Spleen (tissue), 11 donors: ENCODE results near the gene HOXA6. TPM values are rescaled to one million over a fixed set of nuclear protein-coding genes. Genes with fewer than 3 reads are reported as not detected.

Experiments
- DNase-seq: peaks from one replicate; pipeline ENCODE4 v3.0.0-alpha.2; 2020
- H3K27ac ChIP-seq, 8 donors: fragments of 200-600 bp; sonication (generic) in 7 of 8; 1 replicate in 4 of 8; 2 replicates in 4 of 8; pipeline versions ENCODE4 v1.5.0 to v1.8.0; 2016 to 2021; ENCODE audit warnings: inconsistent platforms in 4 of 8, mild to moderate bottlenecking in 4 of 8, moderate library complexity in 1 of 8
- H3K27me3 ChIP-seq, 7 donors: fragments of 200-600 bp; sonication (generic) in 6 of 7; replicated peaks in 1 of 7; 1 replicate in 4 of 7; 2 replicates in 3 of 7; pipeline versions ENCODE4 v1.5.0 to v1.8.0; 2016 to 2021; ENCODE audit warnings: inconsistent platforms in 3 of 7, mild to moderate bottlenecking in 1 of 7
- H3K36me3 ChIP-seq, 6 donors: fragments of 200-600 bp; sonication (generic) in 5 of 6; 1 replicate in 4 of 6; 2 replicates in 2 of 6; pipeline versions ENCODE4 v1.5.0 to v1.8.0; 2016 to 2021; ENCODE audit warnings: inconsistent platforms in 2 of 6
- H3K4me1 ChIP-seq, 6 donors: fragments of 200-600 bp; sonication (generic) in 5 of 6; 1 replicate in 3 of 6; 2 replicates in 3 of 6; pipeline versions ENCODE4 v1.5.0 to v1.8.0; 2016 to 2021; ENCODE audit warnings: inconsistent platforms in 3 of 6
- H3K4me3 ChIP-seq, 8 donors: fragments of 200-600 bp; sonication (generic) in 7 of 8; 1 replicate in 4 of 8; 2 replicates in 4 of 8; pipeline versions ENCODE4 v1.5.0 to v1.8.0; 2016 to 2021; ENCODE audit warnings: inconsistent platforms in 4 of 8, mild to moderate bottlenecking in 4 of 8, moderate library complexity in 2 of 8
- H3K9me3 ChIP-seq, 8 donors: fragments of 200-600 bp; sonication (generic) in 7 of 8; 1 replicate in 4 of 8; 2 replicates in 4 of 8; pipeline versions ENCODE4 v1.5.0 to v1.8.0; 2016 to 2021; ENCODE audit warnings: inconsistent platforms in 4 of 8
- POLR2A ChIP-seq, 3 donors: fragments of 450-650 bp; IDR thresholded peaks; one replicate each; pipeline ENCODE4 v1.5.1; 2017; ENCODE audit warnings: antibody characterized with exemption in 3 of 3, mild to moderate bottlenecking in 1 of 3
- POLR2AphosphoS5 ChIP-seq, 3 donors: sonication (generic); formaldehyde crosslinking; IDR thresholded peaks; one replicate each; pipeline ENCODE4 v1.5.1; 2017; ENCODE audit warnings: antibody characterized with exemption in 3 of 3
- WGBS, 5 donors: extraction: QIAGEN DNeasy Blood & Tissue Kit in 3 of 5; methylation state at CpG; one replicate each; pipeline versions ENCODE4 v1.1.5 to v1.1.7; 2013 to 2018; 5-methylcytosine and 5-hydroxymethylcytosine counted together
- intact Hi-C: fragments of 100-400 bp; cut with DNase I; formaldehyde crosslinking; loops from one replicate; pipeline ENCODE4 v1.15.0; 2023; ENCODE audit warnings: low total_unique reads
- polyA plus RNA-seq, 3 donors: library from polyadenylated mRNA; stranded (reverse); fragments of 200-250 nt; gene quantifications; one replicate each; pipeline ENCODE4 v1.2.1, GENCODE V29; 2013
- total RNA-seq, 7 donors: library from RNA; depleted of rRNA in 3 of 7; stranded (reverse); fragments of >200 nt in 3 of 7; fragmentation: NEBNext Ultra II Directional in 4 of 7; extraction: Animal tissue kit (Norgen Biotek cat#: 25700) in 4 of 7; gene quantifications; one replicate each; pipeline versions ENCODE4 v1.1.0 to v1.2.1, GENCODE V29; 2016 to 2021
- TF ChIP-seq, protein P1 (sequence below), 11 experiments: fragments of 200-600 bp in 7 of 11; fragments of 450-650 bp in 4 of 11; sonication (generic) in 4 of 11; IDR thresholded peaks in 8 of 11; conservative IDR thresholded peaks in 3 of 11; 1 replicate in 7 of 11; 2 replicates in 4 of 11; pipeline versions ENCODE4 v1.4.0 to v1.8.0; 2016 to 2021; ENCODE audit warnings: antibody characterized with exemption in 11 of 11, inconsistent platforms in 4 of 11, mild to moderate bottlenecking in 1 of 11
- donor health status: healthy with polysubstance abuse.
- donor health status: DM: no; HTN: no; CAD: no; lungs with moderate emphysema.
- donor health status: DM: no; HTN: no; CAD: no.
- donor health status: Bipolar disorder and iron deficiency.
- donor health status: healthy.
- donor health status: DM: no; HTN: no; CAD: no.
- donor health status: DM: yes; HTN: yes; CAD: no.

Gene HOXA6
- total and polyA plus RNA-seq, 10 donors, result 0.26 to 2.0 (median 1.2) TPM; not detected in 2

DNA sequence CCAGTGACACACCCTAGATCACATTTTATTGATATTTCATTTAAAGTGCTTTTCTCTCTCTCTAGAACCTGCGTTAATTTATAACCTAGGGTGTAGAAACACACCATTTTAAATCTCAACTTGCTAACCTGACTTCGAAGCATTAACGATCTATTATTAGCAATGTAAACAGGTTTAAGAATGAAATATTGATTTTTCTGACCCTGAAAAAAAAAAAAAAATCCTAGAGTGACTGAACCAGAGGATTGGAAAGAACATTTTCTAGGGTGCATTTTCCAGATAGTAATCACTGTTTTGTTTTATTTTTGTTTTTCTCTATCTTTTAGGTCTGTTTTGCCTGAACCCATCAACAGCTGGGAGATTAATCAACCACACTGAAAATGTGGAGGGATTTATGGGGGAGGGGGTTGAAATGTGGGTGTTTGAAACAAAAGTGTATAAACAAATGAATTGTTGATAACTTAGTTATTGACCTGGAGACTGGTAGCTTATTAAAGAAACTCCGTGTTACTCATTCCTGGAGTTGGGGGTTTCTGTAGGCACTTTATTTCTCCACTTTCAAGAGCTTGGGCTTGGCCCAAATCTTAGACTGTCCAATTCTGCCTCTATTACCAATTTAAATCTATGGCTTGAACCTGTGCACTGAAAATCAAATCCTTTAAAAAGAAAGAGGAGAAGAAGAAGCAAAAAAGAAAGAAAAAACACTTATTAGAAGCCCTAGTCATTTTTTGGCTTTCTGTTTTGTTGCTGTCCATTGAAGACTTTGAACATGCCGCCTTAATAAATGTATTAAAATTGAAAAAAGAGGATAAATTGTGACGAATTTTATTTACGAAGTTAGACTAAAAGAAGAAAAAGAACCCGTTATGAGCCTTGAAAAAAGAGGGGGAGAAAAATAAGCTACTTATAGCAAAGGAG lies 47.9 kb downstream of the HOXA6 start:
- H3K9me3 ChIP-seq, result no peaks in the 10 kb centered on the region
- 80 to 88% (median 83%) methylated on average over 8 of the region's 8 CpGs for WGBS, 5 donors
- intact Hi-C loops, result loop anchor here (10.0 kb wide), 1 partner anchor 245 kb away; no protein-coding TSS in a partner anchor
- H3K27me3 ChIP-seq, result peaks cover 0 to 98% (median 19%) of the 10 kb centered on the region in 7 donors
- TF ChIP-seq POLR2A (IDR thresholded peaks at IDR 0.05) (no peak), POLR2AphosphoS5 (IDR thresholded peaks at IDR 0.05) (no peak)
- TF ChIP-seq, protein P1, sequence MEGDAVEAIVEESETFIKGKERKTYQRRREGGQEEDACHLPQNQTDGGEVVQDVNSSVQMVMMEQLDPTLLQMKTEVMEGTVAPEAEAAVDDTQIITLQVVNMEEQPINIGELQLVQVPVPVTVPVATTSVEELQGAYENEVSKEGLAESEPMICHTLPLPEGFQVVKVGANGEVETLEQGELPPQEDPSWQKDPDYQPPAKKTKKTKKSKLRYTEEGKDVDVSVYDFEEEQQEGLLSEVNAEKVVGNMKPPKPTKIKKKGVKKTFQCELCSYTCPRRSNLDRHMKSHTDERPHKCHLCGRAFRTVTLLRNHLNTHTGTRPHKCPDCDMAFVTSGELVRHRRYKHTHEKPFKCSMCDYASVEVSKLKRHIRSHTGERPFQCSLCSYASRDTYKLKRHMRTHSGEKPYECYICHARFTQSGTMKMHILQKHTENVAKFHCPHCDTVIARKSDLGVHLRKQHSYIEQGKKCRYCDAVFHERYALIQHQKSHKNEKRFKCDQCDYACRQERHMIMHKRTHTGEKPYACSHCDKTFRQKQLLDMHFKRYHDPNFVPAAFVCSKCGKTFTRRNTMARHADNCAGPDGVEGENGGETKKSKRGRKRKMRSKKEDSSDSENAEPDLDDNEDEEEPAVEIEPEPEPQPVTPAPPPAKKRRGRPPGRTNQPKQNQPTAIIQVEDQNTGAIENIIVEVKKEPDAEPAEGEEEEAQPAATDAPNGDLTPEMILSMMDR (IDR thresholded peaks at IDR 0.05 in 8 of 11, conservative IDR thresholded peaks at IDR 0.05 in 3 of 11), result no peak
- peaks cover 21 to 91% (median 58%) of the 10 kb centered on the region in 6 donors for H3K4me1 ChIP-seq
- no peak for DNase-seq
- H3K27ac ChIP-seq, result peak overlapping the region in 6 of 8 donors; percentile 89 to 97 (median 94)
- H3K4me3 ChIP-seq, result peak overlapping the region in 1 of 8 donors; percentile 97
- H3K36me3 ChIP-seq, result peaks cover 0 to 29% (median 0%) of the 10 kb centered on the region in 6 donors

DNA sequence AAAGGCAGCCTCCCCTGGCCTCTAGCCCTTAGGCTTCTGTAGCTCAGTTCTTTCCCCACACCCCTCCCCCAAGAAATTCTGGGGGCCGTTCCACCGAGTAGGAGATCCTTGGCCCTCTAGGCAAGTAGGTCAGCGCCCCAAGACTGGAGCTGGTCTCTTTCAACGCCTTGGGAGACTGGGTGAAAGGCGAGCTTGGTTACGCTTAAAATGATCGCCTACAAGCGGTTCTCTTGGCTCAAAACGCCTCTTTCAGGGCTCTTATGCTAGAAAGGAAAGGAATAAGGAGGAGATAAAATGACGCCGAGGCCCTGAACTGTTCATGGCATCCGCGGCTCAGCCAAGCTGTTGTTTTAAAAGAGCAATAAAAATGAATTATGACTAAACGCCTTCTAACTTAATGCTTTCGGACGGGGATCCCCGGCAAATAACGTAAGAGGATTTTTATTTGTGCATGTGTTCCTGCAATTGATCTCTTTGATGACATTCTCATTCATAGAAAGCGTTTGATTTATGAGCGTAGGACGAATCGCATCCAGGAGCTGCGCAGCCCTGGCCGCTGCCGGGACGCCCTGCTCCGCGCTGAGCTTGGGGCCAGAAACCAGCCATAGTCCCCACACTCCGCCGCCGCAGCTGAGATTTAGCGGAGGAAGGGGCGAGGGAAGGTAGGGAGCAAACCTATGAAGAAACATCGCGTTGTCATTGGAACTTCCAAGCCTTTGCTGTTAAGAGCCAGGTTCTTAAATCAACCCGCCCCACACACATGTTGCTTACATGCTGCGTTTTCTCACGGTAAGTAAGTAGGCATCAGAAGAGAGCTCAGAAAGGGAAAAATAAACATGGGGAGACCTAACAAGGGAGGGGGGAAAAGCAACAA lies 48.8 kb downstream of the HOXA6 start:
- Histone ChIP-seq H3K36me3 (peaks cover 0 to 29% (median 0%) of the 10 kb centered on the region in 6 donors), H3K27ac (peak overlapping the region; percentile 78 to 97 (median 94)), H3K27me3 (peaks cover 0 to 98% (median 19%) of the 10 kb centered on the region in 7 donors), H3K4me1 (peaks cover 21 to 92% (median 57%) of the 10 kb centered on the region in 6 donors), H3K9me3 (no peaks in the 10 kb centered on the region), H3K4me3 (peak overlapping the region in 7 of 8 donors; percentile 18 to 97 (median 86))
- DNase-seq, result no peak
- 23 to 32% (median 28%) methylated on average over 38 of the region's 38 CpGs for WGBS, 5 donors
- intact Hi-C loops, result loop anchor here (10.0 kb wide), 1 partner anchor 244 kb away; no protein-coding TSS in a partner anchor
- TF ChIP-seq POLR2AphosphoS5 (IDR thresholded peaks at IDR 0.05) (peak in 2 of 3 donors; percentile 24 to 41), POLR2A (IDR thresholded peaks at IDR 0.05) (no peak)

DNA sequence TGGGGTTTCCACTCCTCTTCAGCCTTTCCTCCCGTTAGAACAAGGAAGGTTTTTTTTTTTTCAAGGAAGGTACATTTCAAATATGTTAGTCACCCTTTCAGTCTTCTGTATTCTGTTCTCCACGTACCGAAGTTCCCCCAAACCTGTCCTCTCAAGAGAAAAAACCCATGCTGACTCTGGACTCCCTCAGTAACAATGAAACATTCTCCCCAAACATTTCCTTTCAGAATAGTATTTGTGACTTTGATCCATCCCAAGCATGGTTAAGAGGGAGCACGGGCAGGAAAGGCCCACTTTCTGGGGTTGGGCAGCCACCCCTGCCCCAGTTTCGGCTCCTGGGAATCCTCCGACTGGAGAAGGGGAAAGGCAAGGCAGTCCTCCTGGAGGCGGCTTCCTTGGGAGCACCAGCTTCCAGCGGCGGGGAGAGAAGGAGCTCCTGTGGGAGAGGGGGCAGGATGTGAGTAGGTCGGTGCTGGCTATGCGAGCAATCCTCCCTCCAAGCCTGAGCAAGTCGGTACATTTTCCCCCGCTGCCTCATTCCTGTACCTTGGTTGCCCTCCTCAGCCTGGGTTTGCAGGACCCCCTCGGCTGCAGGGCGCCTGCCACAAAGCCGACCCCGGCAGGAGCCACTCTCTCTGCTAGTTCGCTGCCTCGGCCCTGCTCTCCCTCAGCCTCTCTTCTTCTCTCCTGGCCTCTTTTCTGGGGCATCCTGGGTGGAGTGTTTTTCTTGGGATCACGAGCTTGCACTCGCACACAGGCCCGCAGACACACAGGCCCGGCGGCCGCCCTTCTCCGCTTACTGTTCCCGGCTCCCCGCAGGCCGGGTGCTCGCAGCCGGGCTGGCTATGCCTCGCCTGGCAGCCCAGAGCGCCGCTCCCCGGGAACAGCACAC lies 49.6 kb downstream of the HOXA6 start:
- intact Hi-C loops, result loop anchor here (10.0 kb wide), 1 partner anchor 243 kb away; no protein-coding TSS in a partner anchor

DNA sequence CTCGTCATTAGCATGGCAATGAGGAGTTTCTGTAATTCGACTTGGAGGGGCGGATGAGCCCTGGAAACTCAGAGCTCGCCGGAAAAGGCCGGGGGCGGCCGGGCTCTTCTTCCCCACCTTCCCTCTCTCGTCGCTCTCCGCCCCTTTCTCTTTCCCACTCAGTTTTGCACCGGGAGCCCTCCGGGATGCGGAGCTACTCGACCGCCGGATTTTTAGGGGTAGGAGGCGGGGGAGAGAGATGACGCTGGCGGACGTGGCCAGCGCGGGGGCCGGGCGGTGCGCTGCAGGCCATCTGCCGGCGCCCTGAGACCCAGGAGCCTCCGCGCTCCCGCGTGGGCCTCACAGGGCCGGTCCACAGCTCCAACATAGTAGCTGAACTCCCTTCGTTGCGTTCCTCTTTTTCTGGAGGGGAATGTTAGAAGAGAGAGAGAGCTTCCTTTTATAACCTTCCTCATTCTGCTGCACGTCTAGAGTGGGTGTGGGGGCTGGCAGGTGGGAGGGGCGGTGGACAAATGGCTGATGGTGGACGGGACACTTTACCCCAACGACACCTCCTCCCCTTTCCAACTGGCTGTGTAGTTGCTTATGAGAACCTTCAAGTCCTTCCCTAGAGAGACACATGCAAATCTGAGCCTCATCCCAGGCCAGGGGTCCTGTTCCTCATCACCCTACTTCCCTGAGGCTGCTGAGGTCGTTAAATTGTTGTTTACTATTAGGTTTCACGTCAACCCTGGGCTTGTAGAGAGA lies 50.6 kb downstream of the HOXA6 start:
- Histone ChIP-seq H3K27me3 (peaks cover 0 to 98% (median 12%) of the 10 kb centered on the region in 7 donors), H3K9me3 (no peaks in the 10 kb centered on the region)
- 0 to 1% (median 1%) methylated on average over 40 to 41 of the region's 41 CpGs for WGBS, 5 donors

More for the DNA sequence above, 49.6 kb downstream of the HOXA6 start:
- Histone ChIP-seq H3K9me3 (no peaks in the 10 kb centered on the region), H3K4me3 (peak overlapping the region; percentile 18 to 97 (median 86)), H3K27me3 (peaks cover 0 to 98% (median 12%) of the 10 kb centered on the region in 7 donors), H3K36me3 (peaks cover 0 to 29% (median 0%) of the 10 kb centered on the region in 6 donors), H3K4me1 (peaks cover 21 to 85% (median 54%) of the 10 kb centered on the region in 6 donors), H3K27ac (peak overlapping the region; percentile 78 to 97 (median 94))
- TF ChIP-seq POLR2AphosphoS5 (IDR thresholded peaks at IDR 0.05), result peak in 2 of 3 donors; percentile 3 to 45
- TF ChIP-seq POLR2A (IDR thresholded peaks at IDR 0.05), result no peak
- 22 to 30% (median 25%) methylated on average over 34 to 35 of the region's 35 CpGs for WGBS, 5 donors
- no peak for DNase-seq

More for the DNA sequence above, 50.6 kb downstream of the HOXA6 start:
- Histone ChIP-seq H3K4me3 (peak overlapping the region; percentile 70 to 97 (median 92)), H3K27ac (peak overlapping the region; percentile 78 to 97 (median 94)), H3K4me1 (peaks cover 21 to 77% (median 50%) of the 10 kb centered on the region in 6 donors), H3K36me3 (peaks cover 0 to 29% (median 0%) of the 10 kb centered on the region in 6 donors)
- intact Hi-C loops, result loop anchor here (10.0 kb wide), 1 partner anchor 242 kb away; no protein-coding TSS in a partner anchor
- TF ChIP-seq POLR2AphosphoS5 (IDR thresholded peaks at IDR 0.05) (peak; percentile 69 to 81 (median 76)), POLR2A (IDR thresholded peaks at IDR 0.05) (peak in 1 of 3 donors; percentile 13)
- TF ChIP-seq, protein P1 (IDR thresholded peaks at IDR 0.05 in 8 of 11, conservative IDR thresholded peaks at IDR 0.05 in 3 of 11), result no peak
- DNase-seq, result peak; percentile 88
